OCI-LY1 (cell line): ENCODE measurements around the gene NPLOC4.

ENCODE experiments used
- H2AFZ ChIP-seq: fragments of 200-600 bp; sonication (generic), shearing (Covaris generic); 2 replicates; pipeline ENCODE4 v1.6.0; 2014; ENCODE audit warnings: antibody characterized with exemption, mild to moderate bottlenecking, low read length
- H3F3A ChIP-seq: fragments of 200-600 bp; sonication (generic), shearing (Covaris generic); 2 replicates; pipeline ENCODE4 v1.6.0; 2014; ENCODE audit warnings: mild to moderate bottlenecking, antibody characterized with exemption, low read length, moderate library complexity; ENCODE audit not compliant: insufficient read depth
- H3K27ac ChIP-seq: fragments of 200-600 bp; sonication (generic); 2 replicates; pipeline ENCODE4 v1.5.1; 2014; ENCODE audit warnings: low read length, mixed run types, mild to moderate bottlenecking, low read depth; ENCODE audit not compliant: poor library complexity, severe bottlenecking
- H3K27me3 ChIP-seq: fragments of 200-600 bp; sonication (generic); 2 replicates; pipeline ENCODE4 v1.6.0; 2014; ENCODE audit warnings: antibody characterized with exemption, mild to moderate bottlenecking, low read length, moderate library complexity; ENCODE audit not compliant: insufficient read depth
- H3K36me3 ChIP-seq: fragments of 200-600 bp; sonication (generic); 2 replicates; pipeline ENCODE4 v1.6.1; 2014; ENCODE audit warnings: mild to moderate bottlenecking, antibody characterized with exemption, low read length, moderate library complexity, mixed read lengths; ENCODE audit not compliant: insufficient read depth
- H3K4me1 ChIP-seq: fragments of 200-600 bp; sonication (generic); 2 replicates; pipeline ENCODE4 v1.5.1; 2014; ENCODE audit warnings: mild to moderate bottlenecking, low read length, moderate library complexity; ENCODE audit not compliant: insufficient read depth, severe bottlenecking
- H3K4me2 ChIP-seq: fragments of 200-600 bp; sonication (generic), shearing (Covaris generic); 2 replicates; pipeline ENCODE4 v1.6.1; 2014; ENCODE audit warnings: low read length
- H3K4me3 ChIP-seq: fragments of 200-600 bp; sonication (generic); 2 replicates; pipeline ENCODE4 v1.5.1; 2014; ENCODE audit warnings: low read length, low read depth, mild to moderate bottlenecking, mixed read lengths; ENCODE audit not compliant: poor library complexity, severe bottlenecking
- H3K79me2 ChIP-seq: fragments of 200-600 bp; shearing (Covaris generic); 2 replicates; pipeline ENCODE4 v1.6.1; 2016; ENCODE audit warnings: mixed run types, low read length, mixed read lengths; ENCODE audit not compliant: insufficient read depth
- H3K9ac ChIP-seq: fragments of 200-600 bp; sonication (generic), shearing (Covaris generic); 2 replicates; pipeline ENCODE4 v1.6.1; 2014; ENCODE audit warnings: mild to moderate bottlenecking, low read length, mixed read lengths
- H3K9me2 ChIP-seq: fragments of 200-600 bp; sonication (generic), shearing (Covaris generic); 2 replicates; pipeline ENCODE4 v1.6.1; 2014; ENCODE audit warnings: low read depth, mild to moderate bottlenecking, low read length, mixed read lengths
- H3K9me3 ChIP-seq: fragments of 200-600 bp; shearing (Covaris generic); 2 replicates; pipeline ENCODE4 v1.6.1; 2014; ENCODE audit warnings: low read length, mixed read lengths
- H4K20me1 ChIP-seq: fragments of 200-600 bp; sonication (generic), shearing (Covaris generic); 2 replicates; pipeline ENCODE4 v1.6.0; 2016; ENCODE audit warnings: mild to moderate bottlenecking, low read length; ENCODE audit not compliant: insufficient read depth
- CTCF ChIP-seq: fragments of 200-600 bp; sonication (generic), shearing (Covaris generic); IDR thresholded peaks from 2 replicates; pipeline ENCODE4 v1.5.1; 2017; ENCODE audit warnings: mild to moderate bottlenecking, antibody characterized with exemption, low read length, moderate library complexity, mixed read lengths
- EZH2 ChIP-seq: fragments of 200-600 bp; sonication (generic), shearing (Covaris generic); IDR thresholded peaks from 2 replicates; pipeline ENCODE4 v1.8.0; 2017; ENCODE audit warnings: borderline replicate concordance, mixed run types, mild to moderate bottlenecking, antibody characterized with exemption, low read length, moderate library complexity, mixed read lengths

The NPLOC4 gene

GRCh38 chr17:81664051-81664470 lies 27.1 kb upstream of the NPLOC4 start:
- peaks cover 28% of the 10 kb centered on the region for H3K36me3 ChIP-seq
- peaks cover 24% of the 10 kb centered on the region for H3K4me1 ChIP-seq
- H2AFZ ChIP-seq: no peak overlapping the region
- TF ChIP-seq EZH2 (no peak), CTCF (no peak)
- H3K9ac ChIP-seq: no peak overlapping the region
- no peaks in the 10 kb centered on the region; the same call in 1 of the 2 replicates for H3K79me2 ChIP-seq
- no peaks in the 10 kb centered on the region for H4K20me1 ChIP-seq
- no peaks in the 10 kb centered on the region for H3K9me2 ChIP-seq
- no peaks in the 10 kb centered on the region for H3F3A ChIP-seq
- H3K27ac ChIP-seq: no peak overlapping the region
- no peak overlapping the region for H3K4me3 ChIP-seq
- no peaks in the 10 kb centered on the region for H3K27me3 ChIP-seq
- H3K9me3 ChIP-seq: no peaks in the 10 kb centered on the region
- no peak overlapping the region for H3K4me2 ChIP-seq

GRCh38 chr17:81662002-81662401 lies 25.1 kb upstream of the NPLOC4 start:
- Histone ChIP-seq H3K36me3 (peaks cover 16% of the 10 kb centered on the region), H2AFZ (no peak overlapping the region), H3K4me1 (peaks cover 11% of the 10 kb centered on the region), H3K9ac (no peak overlapping the region), H3K27ac (no peak overlapping the region), H3K27me3 (no peaks in the 10 kb centered on the region), H3K9me2 (no peaks in the 10 kb centered on the region), H3K79me2 (no peaks in the 10 kb centered on the region; the same call in 1 of the 2 replicates), H3K4me3 (no peak overlapping the region), H3K4me2 (no peak overlapping the region), H4K20me1 (no peaks in the 10 kb centered on the region), H3K9me3 (no peaks in the 10 kb centered on the region), H3F3A (no peaks in the 10 kb centered on the region)
- TF ChIP-seq EZH2: no peak
- TF ChIP-seq CTCF: no peak

- Histone ChIP-seq H3K9me3 (no peaks in the 10 kb centered on the region), H2AFZ (no peak overlapping the region), H3K36me3 (peaks cover 16% of the 10 kb centered on the region), H3K9me2 (no peaks in the 10 kb centered on the region), H3K4me1 (peaks cover 6% of the 10 kb centered on the region), H3K27me3 (no peaks in the 10 kb centered on the region), H3K79me2 (no peaks in the 10 kb centered on the region), H4K20me1 (no peaks in the 10 kb centered on the region), H3K4me2 (no peak overlapping the region), H3K27ac (no peak overlapping the region), H3F3A (no peaks in the 10 kb centered on the region), H3K9ac (no peak overlapping the region), H3K4me3 (no peak overlapping the region)
- TF ChIP-seq EZH2 (no peak), CTCF (no peak)
These were observed 23.5 kb upstream of the NPLOC4 start for GRCh38 chr17:81660441-81660840.
